Lower leg skin (tissue), 4 donors: ENCODE results near the gene RXRG. TPM values are rescaled to one million over a fixed set of nuclear protein-coding genes. Genes with fewer than 3 reads are reported as not detected.

ENCODE experiments used
- DNase-seq, 2 donors: peaks; one replicate each; pipeline ENCODE4 v3.0.0-alpha.2; 2019; ENCODE audit warnings: low spot score in 2 of 2
- H3K4me3 ChIP-seq: fragments of 200-600 bp; sonication (generic); 2 replicates; pipeline ENCODE4 v1.5.1; 2017; ENCODE audit warnings: mild to moderate bottlenecking, low read depth; ENCODE audit not compliant: poor library complexity, severe bottlenecking
- CTCF ChIP-seq, 3 donors: fragments of 450-650 bp; IDR thresholded peaks; one replicate each; pipeline ENCODE4 v1.5.1; 2016; ENCODE audit warnings: antibody characterized with exemption in 3 of 3, mild to moderate bottlenecking in 3 of 3, moderate library complexity in 2 of 3
- POLR2A ChIP-seq, 2 donors: fragments of 450-650 bp; IDR thresholded peaks; one replicate each; pipeline ENCODE4 v1.6.1; 2016 to 2017; ENCODE audit warnings: antibody characterized with exemption in 2 of 2, mild to moderate bottlenecking in 1 of 2, moderate library complexity in 1 of 2
- WGBS, 2 donors: methylation state at CpG; one replicate each; pipeline ENCODE4 v1.1.5; 2018; 5-methylcytosine and 5-hydroxymethylcytosine counted together
- intact Hi-C: fragments of 100-400 bp; cut with DNase I; formaldehyde crosslinking; loops from one replicate; pipeline ENCODE4 v1.15.0; 2023; ENCODE audit warnings: low total_unique reads
- total RNA-seq, 4 donors: library from RNA; depleted of rRNA; stranded (reverse); fragments of >200 nt; gene quantifications; one replicate each; pipeline ENCODE4 v1.1.0, GENCODE V29; 2016

RXRG gene
- total RNA-seq, 4 donors from 2014 or later, result 0.66 to 2.3 TPM; not detected in 2

GRCh38 chr1:165408518-165408917 lies 36.4 kb downstream of the RXRG start:
- H3K4me3 ChIP-seq, result no peak overlapping the region
- DNase-seq, result peak in 1 of 2 donors; percentile 49
- TF ChIP-seq CTCF (IDR thresholded peaks at IDR 0.05) (no peak), POLR2A (IDR thresholded peaks at IDR 0.05) (no peak)
- WGBS, 2 donors, result 55 to 57% methylated on average over 6 of the region's 6 CpGs
- intact Hi-C loops, result loop anchor here (10.0 kb wide), 1 partner anchor 506 kb away; no protein-coding TSS in a partner anchor

GRCh38 chr1:165407398-165407797 lies 37.5 kb downstream of the RXRG start:
- WGBS, 2 donors, result 78 to 90% methylated on average over 4 of the region's 4 CpGs
- peak in 1 of 2 donors; percentile 37 for DNase-seq
- no peak overlapping the region for H3K4me3 ChIP-seq
- no peak for TF ChIP-seq CTCF (IDR thresholded peaks at IDR 0.05)
- TF ChIP-seq POLR2A (IDR thresholded peaks at IDR 0.05), result no peak
- intact Hi-C loops, result loop anchor here (10.0 kb wide), 1 partner anchor 507 kb away; no protein-coding TSS in a partner anchor

- no peak overlapping the region for H3K4me3 ChIP-seq
- no peak for DNase-seq
- 45 to 61% methylated on average over 3 of the region's 3 CpGs for WGBS, 2 donors
- intact Hi-C loops, result loop anchor here (10.0 kb wide), 1 partner anchor 511 kb away; no protein-coding TSS in a partner anchor
- TF ChIP-seq CTCF (IDR thresholded peaks at IDR 0.05), result no peak
- no peak for TF ChIP-seq POLR2A (IDR thresholded peaks at IDR 0.05)
Measured at GRCh38 chr1:165403835-165404482, 41.0 kb downstream of the RXRG start.

GRCh38 chr1:165402517-165403111 lies 42.3 kb downstream of the RXRG start:
- TF ChIP-seq CTCF (IDR thresholded peaks at IDR 0.05) (no peak), POLR2A (IDR thresholded peaks at IDR 0.05) (no peak)
- intact Hi-C loops, result loop anchor here (10.0 kb wide), 1 partner anchor 512 kb away; no protein-coding TSS in a partner anchor
- WGBS, 2 donors, result 90 to 94% methylated on average over 4 of the region's 4 CpGs
- no peak for DNase-seq
- H3K4me3 ChIP-seq, result no peak overlapping the region

DNA sequence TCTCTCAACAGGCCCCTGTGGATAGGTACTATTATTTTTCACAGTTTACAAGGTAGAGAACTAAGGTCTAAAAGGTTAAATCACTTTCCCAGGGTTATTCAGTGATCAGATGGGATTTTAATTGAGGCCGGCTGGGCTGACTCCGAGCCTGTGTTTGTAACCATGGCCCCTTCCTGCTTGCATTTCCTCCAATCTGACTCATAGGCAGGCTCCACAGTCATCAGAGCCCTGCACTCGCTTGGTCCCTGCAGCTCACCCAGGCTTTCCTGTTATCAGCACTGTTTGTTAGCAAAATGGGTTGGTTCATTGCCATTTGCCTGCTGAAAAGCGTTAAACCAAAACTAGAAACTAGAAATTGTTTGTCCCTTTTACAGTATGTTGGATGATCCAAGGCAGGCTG lies 47.0 kb downstream of the RXRG start:
- intact Hi-C loops, result loop anchor here (5.0 to 10.0 kb wide), 2 partner anchors 57 to 194 kb away; no protein-coding TSS in a partner anchor
- no peak overlapping the region for H3K4me3 ChIP-seq
- peak in 1 of 2 donors; percentile 45 for DNase-seq
- no peak for TF ChIP-seq POLR2A (IDR thresholded peaks at IDR 0.05)
- no peak for TF ChIP-seq CTCF (IDR thresholded peaks at IDR 0.05)
- 35 to 39% methylated on average over 4 of the region's 4 CpGs for WGBS, 2 donors
